ENCODE results near the gene TUNAR.

TUNAR gene

DNA sequence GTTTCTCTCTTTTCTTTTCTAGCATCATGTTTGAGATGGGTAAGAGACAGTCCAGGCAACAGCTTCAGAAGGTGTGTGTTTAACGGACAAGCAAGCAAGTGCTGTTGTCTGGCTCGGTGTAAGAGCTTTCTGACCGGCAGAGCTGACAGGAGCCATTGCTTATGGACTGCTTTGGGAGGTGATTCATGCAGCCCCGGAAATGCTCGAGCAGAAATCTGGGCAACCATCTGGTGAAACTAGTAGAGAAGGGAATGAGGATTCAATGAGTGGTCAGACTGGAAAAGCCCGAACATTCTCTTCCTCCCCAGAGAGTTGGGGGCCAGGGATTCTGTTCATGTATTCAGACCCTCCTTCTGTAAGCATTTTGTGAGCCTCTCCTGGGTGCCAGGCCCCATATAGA lies 24.4 kb downstream of the TUNAR start:
- in situ Hi-C loops (cut with MboI; ENCODE audit: low sequenced_read_pairs, unreplicated experiment): no loop called here
- no peak for TF ChIP-seq CTCF (IDR thresholded peaks at IDR 0.05; ENCODE audit: borderline replicate concordance, control extremely low read depth, extremely low read depth, insufficient read depth, missing control alignments)
- DNase-seq (ENCODE audit: low spot score): no peak

DNA sequence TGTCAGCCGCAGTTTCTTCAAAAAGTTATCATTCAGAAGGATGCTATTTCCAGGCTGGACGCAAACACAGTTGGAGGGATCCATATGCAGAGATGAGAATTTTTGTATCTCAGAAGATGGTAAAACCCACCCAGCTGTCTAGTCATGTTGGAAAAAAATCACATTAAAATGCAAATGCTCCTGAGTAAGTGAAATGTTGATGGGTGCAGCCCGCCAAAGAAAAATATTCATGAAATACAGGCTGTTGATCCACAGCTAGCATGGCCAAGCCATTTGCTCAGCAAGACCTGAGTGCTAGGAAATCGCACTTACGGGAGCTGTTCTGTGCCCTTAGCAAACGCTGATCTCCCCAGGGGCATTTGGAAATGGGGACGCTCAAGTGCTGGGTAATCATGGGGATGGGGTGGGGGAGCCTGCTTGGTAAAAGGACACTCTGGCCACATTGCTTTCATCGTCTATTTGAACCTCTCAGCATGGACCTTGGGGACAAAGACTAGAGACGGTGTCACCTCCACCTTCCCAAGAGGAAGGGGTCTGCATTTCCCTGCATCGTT lies 25.7 kb downstream of the TUNAR start:
- no peak for DNase-seq (ENCODE audit: low spot score)
- TF ChIP-seq CTCF (IDR thresholded peaks at IDR 0.05; ENCODE audit: borderline replicate concordance, control extremely low read depth, extremely low read depth, insufficient read depth, missing control alignments): no peak
- in situ Hi-C loops (cut with MboI; ENCODE audit: low sequenced_read_pairs, unreplicated experiment): no loop called here

DNA sequence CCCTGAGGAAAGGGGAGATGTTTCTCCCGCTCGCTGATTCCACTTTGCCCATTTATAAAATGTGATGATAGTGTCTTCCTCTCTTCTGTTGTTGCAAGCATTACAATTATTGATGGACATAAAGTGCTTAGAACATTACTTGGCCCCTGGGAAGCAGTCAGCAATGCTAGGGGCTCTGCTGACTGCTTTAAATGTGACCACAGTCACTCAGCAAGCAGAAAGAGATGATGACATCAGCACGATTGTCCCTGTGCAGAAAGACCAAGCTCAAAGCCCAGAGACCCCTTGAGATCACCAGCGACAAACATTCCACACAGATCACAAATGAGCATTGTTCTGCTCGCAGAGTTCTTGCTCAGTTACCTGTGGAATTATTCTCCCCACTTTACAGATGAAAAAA lies 26.5 kb downstream of the TUNAR start:
- TF ChIP-seq CTCF (IDR thresholded peaks at IDR 0.05; ENCODE audit: borderline replicate concordance, control extremely low read depth, extremely low read depth, insufficient read depth, missing control alignments): no peak
- in situ Hi-C loops (cut with MboI; ENCODE audit: low sequenced_read_pairs, unreplicated experiment): no loop called here
- DNase-seq (ENCODE audit: low spot score): no peak

DNA sequence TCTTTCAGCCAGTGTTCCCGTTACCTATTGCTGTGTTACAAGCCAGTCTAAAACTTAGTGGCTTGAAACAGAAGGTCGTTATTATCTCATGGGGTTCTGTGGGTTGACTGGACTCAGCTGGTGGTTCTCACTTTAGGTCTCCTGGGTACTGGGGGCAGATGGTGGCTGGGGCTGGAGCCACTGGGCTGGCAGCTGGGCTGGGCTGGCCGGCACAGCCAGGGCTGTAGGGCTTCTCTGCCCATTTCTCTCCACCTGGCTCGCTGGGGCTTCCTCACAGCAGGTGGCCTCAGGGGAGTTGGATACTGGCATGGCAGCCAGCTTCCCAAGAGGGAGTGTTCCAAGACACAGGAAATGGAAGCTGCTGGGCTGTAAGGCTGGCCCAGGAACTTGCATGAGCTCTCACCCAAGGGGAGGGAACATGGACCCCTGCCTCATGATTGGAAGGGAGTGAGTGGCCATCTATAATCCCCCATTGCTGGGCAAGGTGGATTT lies 27.0 kb downstream of the TUNAR start:
- in situ Hi-C loops (cut with MboI; ENCODE audit: low sequenced_read_pairs, unreplicated experiment): no loop called here

DNA sequence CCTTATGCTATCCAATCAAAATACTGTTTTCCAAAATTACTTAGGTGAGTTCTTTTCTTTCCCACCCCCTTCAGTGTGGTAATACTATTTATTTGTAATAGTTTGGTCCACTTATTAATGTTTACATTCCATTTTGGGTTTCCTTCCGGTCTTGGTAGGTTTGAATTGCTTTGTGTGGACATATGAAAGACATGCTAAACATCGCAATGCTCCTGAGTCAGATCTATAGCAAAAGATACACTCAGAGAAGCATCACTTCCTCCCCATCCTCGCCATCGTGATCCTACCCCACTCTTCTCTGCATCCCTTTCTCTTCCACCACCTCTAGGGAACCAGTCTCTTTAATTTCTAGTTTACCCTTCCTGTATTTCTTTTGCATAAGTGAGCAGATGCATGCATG lies 30.0 kb downstream of the TUNAR start:
- DNase-seq (ENCODE audit: low spot score): no peak
- TF ChIP-seq CTCF (IDR thresholded peaks at IDR 0.05; ENCODE audit: borderline replicate concordance, control extremely low read depth, extremely low read depth, insufficient read depth, missing control alignments): no peak
- in situ Hi-C loops (cut with MboI; ENCODE audit: low sequenced_read_pairs, unreplicated experiment): no loop called here

More for the DNA sequence above, 27.0 kb downstream of the TUNAR start:
- TF ChIP-seq CTCF (IDR thresholded peaks at IDR 0.05; ENCODE audit: borderline replicate concordance, control extremely low read depth, extremely low read depth, insufficient read depth, missing control alignments): no peak
- no peak for DNase-seq (ENCODE audit: low spot score)

DNA sequence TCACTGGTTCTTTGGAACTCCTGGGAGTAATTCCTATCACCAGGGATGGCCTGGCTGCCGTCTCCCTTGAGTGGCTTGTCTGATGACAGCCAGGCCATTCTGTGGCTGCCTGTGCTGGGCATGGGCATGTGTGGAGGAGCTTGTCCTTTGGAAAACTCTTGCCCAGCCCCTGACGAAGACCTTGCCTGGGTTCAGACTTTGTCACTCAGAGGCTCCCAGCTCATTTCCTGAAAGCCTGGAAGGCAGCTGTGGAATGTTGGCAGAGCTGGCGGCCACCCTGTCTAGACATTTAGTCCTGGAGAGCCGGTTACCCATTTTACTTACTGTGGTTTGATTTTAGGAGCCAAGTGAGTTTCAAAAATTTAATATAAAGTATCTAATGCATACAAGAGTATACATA lies 34.0 kb downstream of the TUNAR start:
- TF ChIP-seq CTCF (IDR thresholded peaks at IDR 0.05; ENCODE audit: borderline replicate concordance, control extremely low read depth, extremely low read depth, insufficient read depth, missing control alignments): no peak
- no peak for DNase-seq (ENCODE audit: low spot score)
- in situ Hi-C loops (cut with MboI; ENCODE audit: low sequenced_read_pairs, unreplicated experiment): no loop called here
